OCI-M2 (cell line): Measurements from ENCODE around the gene MNX1.

ENCODE experiments used
- DNase-seq: peaks from one replicate; lab custom pipeline; 2025; ENCODE audit not compliant: unreplicated experiment; lab: John Stamatoyannopoulos, UW

The MNX1 gene

DNA sequence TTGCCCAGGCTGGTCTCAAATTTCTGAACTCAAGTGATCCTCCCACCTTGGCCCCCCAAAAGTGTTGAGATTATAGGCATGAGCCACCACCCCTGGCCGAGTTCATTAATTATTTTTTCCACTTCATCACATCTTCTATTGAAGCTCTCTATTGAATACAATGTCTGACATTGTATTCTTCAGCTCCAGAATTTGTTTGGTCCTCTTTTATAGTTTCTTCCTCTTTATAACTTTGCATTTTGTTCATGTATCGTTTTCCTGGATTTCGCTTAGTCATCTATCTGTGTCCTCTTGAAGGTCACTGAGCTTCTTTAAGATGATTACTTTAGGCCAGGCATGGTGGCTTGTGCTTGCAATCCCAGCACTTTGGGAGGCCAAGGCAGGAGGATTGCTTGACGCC, 30.8 kb downstream of the MNX1 start:
- DNase-seq: no peak

DNA sequence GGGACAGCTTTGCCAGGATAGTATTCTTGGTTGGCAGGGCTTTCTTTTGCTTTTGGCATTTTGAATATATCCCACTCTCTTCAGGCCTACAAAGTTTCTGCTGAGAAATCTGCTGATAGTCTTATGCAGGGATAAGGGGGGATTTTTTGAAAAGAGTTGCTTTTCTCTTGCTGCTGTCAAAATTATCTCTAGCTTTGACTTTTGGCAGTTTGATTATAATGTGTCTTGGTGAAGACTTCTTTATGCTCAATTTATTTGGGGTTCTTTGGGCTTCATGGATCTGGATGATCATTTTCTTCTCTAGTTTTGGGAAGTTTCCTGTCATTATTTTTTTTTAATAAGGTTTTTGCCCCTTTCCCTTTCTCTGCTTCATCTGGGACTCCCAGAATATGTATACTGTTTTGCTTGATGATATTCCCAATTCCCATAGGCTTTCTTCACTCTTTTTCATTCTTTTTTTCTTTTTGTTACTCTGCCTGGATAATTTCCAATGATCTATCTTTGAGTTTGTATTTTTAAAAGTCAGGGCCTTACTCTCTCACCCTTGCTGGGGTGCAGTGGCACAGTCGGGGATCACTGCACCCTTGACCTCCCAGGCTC, 31.4 kb downstream of the MNX1 start:
- no peak for DNase-seq

DNA sequence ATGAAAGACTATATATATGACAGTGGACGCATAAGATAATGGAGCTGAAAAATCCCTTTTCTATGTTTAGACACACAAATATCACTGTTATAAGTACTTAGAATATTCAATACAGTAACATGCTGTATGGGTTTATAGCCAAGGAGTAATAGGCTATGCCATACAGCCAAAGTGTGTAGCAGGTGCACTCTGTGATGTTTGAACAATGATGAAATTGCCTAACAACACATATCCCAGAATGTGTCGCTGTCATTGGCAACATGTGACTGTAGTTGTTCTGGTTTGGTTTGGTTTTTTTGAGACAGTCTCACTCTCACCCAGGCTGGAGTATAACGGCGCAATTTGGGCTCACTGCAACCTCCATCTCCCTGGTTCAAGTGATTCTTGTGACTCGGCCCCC, 34.8 kb downstream of the MNX1 start:
- DNase-seq: no peak

DNA sequence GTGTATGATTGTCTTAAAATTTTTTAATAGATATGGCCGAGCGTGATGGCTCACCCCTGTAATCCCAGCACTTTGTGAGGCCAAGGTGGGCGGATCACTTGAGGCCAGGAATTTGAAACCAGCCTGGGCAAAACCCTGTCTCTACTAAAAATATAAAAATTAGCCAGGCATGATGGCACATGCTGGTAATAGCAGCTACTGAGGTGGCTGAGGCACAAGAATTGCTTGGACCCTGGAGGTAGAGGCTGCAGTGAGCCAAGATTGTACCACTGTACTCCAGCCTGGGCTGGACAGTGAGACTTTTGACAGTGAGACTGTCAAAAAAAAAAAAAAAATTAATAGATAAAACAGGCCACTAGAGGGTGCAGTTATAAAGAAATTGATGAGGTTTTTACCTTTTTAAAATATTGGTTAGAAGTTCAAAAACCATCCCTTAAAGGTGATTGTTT, 40.5 kb downstream of the MNX1 start:
- DNase-seq: peak; percentile 4

DNA sequence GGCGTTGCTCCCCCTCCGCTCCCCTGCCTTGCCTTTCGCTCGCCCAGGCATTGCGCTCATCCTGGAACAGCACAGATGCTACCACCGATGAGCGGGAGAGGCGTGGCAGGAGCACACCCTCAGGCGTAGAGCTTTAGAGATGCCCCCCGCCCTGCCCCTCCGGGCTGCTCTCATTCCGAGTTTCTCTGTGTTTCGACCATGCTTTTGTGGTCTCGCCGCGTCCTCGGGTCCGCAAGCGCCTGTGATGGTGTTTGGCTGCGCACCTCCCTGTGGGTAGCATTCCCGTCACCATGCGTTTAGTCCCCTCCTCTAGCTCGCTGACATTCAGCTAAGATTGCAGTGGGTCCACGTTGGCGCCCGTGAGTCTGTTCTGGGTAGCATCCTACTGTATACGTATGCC, 42.3 kb downstream of the MNX1 start:
- DNase-seq: no peak

DNA sequence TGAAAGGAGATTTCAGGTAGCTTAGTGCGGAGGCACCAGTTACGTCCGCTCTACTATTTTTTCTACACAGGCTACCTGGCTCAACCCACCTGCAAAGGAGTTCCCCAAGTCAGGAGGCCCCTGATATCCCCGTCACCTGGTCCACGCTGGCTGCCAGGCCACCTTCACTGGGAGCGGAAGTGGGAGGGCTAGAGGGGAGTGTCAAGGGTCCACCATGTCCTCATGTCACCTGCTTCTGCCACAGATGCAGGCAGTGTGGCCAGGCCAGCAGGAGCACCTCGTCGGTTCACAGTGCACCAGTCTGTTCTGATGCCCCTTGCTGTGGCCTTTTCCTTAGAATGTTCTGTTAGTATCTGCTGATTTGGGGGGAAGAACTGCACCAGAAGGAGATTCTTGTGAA, 44.1 kb downstream of the MNX1 start:
- no peak for DNase-seq

DNA sequence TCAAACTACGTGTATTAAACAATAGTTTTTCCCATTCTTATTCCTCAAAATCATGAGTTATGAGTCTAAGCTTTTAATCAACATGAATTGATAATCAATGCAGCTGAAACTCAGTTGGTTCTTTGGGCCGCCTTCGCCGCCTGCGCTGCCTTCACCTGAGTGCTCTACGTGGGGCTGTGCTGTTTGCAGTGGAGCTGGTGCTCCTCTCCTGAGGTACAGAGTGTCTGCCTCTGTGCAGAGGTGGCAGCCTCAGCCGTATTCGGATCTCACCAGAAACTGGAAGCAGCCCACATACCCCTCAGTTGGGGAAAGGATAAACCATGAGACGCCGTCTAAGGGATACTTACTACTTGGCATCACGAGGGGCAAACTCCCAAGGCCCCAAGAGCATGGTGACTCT, 45.5 kb downstream of the MNX1 start:
- DNase-seq: no peak

DNA sequence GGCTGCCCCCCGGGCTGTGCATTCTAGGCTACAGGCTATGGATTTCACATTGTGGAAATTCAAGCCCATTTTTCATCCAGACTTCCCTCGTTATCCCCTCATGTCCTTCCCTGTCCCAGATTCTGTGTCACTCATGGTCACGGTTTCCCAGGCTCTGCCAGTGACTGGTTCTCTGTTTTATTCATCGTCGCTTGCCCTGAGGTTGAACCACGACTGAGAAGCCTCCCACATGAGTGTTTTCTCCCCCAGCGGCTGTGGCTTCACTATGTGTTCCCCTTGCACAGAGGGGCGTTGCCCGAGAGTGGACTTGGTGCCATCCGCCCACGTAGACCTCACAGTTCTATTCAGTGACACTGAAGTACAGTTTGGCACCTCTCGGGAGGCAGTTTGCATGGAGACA, 47.0 kb downstream of the MNX1 start:
- no peak for DNase-seq

DNA sequence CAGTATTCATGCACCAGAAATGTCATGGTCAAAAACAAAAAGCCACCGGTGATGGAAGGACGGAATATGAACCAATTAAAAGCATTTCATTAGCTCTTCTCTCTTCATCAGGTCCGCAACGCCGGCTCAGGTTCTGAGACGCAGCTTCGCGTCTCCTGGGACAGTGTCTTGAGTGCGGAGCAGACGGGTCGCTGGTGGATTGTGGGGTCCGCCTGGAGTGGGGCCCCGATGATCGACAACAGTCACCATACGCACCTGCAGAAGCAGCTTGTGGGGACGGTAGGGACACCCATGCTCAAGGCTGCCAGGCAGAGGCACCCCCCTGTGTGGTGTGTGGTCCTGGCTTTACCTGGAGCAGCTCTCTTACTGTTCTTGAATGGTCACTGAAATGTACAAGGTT, 47.6 kb downstream of the MNX1 start:
- DNase-seq: no peak

DNA sequence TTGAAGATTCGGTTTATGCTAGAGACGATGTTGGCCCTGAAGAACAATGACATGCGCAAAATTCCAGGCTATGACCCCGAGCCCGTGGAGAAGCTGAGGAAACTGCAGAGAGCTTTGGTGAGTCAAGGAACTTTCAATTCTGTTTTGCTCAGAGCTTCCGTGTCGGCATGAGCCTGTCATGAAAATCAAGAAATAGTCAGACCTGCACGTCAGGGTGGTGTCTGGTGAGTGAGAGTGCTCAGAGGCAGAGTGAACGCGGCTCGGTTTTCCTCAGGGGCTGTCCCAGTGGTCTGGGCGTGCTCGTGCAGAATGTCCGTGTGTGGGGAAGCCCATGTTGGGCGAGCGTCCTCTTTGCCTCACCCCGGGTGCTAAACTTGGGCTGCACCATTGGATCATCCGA, 48.3 kb downstream of the MNX1 start:
- DNase-seq: no peak

DNA sequence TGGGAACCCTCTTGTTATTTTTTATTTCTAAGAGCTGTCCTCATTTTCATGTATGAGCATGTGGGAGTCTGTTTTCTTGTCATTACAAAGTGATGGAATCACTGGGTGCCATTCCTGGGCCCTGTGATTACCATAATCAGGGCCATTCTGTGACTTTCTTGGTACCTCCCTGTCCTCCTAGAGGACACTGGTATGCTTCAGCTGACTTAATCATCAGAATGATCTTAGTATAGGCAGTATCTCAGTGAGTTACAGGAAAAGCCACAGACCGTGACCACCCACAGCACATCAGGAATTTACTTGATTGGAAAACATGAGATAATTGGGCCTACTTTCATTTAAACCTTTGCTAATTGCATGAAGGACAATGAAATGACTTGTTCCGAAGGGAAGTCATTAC, 53.7 kb downstream of the MNX1 start:
- no peak for DNase-seq

DNA sequence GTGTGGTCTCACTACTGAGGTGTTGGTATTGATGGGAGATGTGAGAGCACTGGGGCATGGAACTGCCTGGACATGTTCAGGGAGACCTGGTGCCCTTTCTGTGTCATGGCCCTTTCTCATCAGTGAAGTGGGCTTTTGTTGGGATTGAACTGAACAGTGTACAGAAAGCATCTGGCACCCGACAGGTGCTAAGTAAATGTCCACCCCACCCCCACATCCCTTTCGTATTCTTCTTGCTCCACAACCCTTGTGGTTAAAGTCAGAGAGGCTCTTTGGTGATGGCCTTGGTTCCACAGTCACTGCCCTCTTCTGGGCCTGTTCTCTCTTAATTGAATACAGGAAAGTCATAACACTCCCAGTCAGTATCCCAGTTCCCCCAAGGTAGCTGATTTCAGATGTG, 55.5 kb downstream of the MNX1 start:
- no peak for DNase-seq
